ENCODE measurements around the gene KRTAP1-4. TPM values are rescaled to one million over a fixed set of nuclear protein-coding genes. Genes with fewer than 3 reads are reported as not detected.
"Not testable (repeated sequence)": the region's sequence is repeated elsewhere in the genome, so short reads cannot be mapped to it uniquely, and the experiment has no call there.

Gene KRTAP1-4
- polyA plus RNA-seq, 1 donor: not detected

- no peaks in the 10 kb centered on the region for H3K36me3 ChIP-seq (ENCODE audit: control insufficient read depth, insufficient read depth, low read length)
- H3K27ac ChIP-seq (ENCODE audit: low read length): no peak overlapping the region
- no peak overlapping the region for H3K4me3 ChIP-seq (ENCODE audit: low read length)
- H3K27me3 ChIP-seq (ENCODE audit: control insufficient read depth, insufficient read depth, low read length): peaks cover 2% of the 10 kb centered on the region
- H3K4me1 ChIP-seq (ENCODE audit: control insufficient read depth, insufficient read depth, low read length): no peaks in the 10 kb centered on the region
- H3K9me3 ChIP-seq (ENCODE audit: control insufficient read depth, low read depth, low read length): no peaks in the 10 kb centered on the region
- no peak for DNase-seq
- WGBS (ENCODE audit: insufficient coverage, low lambda C conversion rate): no CpG with 5 or more reads among the region's 3 CpGs
Observed at GRCh38 chr17:41004397-41004796, 25.6 kb downstream of the KRTAP1-4 start.

GRCh38 chr17:41003926-41004325 lies 26.1 kb downstream of the KRTAP1-4 start:
- Histone ChIP-seq H3K27ac (ENCODE audit: low read length) (no peak overlapping the region), H3K4me3 (ENCODE audit: low read length) (no peak overlapping the region), H3K9me3 (ENCODE audit: control insufficient read depth, low read depth, low read length) (no peaks in the 10 kb centered on the region), H3K27me3 (ENCODE audit: control insufficient read depth, insufficient read depth, low read length) (peaks cover 2% of the 10 kb centered on the region), H3K36me3 (ENCODE audit: control insufficient read depth, insufficient read depth, low read length) (no peaks in the 10 kb centered on the region), H3K4me1 (ENCODE audit: control insufficient read depth, insufficient read depth, low read length) (no peaks in the 10 kb centered on the region)
- no peak for DNase-seq
- WGBS (ENCODE audit: insufficient coverage, low lambda C conversion rate): 73% methylated on average over 3 of the region's 4 CpGs

GRCh38 chr17:41002814-41003213 lies 27.2 kb downstream of the KRTAP1-4 start:
- no CpG with 5 or more reads among the region's 5 CpGs for WGBS (ENCODE audit: insufficient coverage, low lambda C conversion rate)

GRCh38 chr17:41001795-41002194 lies 28.2 kb downstream of the KRTAP1-4 start:
- no peaks in the 10 kb centered on the region for H3K4me1 ChIP-seq (ENCODE audit: control insufficient read depth, insufficient read depth, low read length)
- H3K27ac ChIP-seq (ENCODE audit: low read length): no peak overlapping the region
- no CpG with 5 or more reads among the region's 4 CpGs for WGBS (ENCODE audit: insufficient coverage, low lambda C conversion rate)
- no peak for DNase-seq
- H3K4me3 ChIP-seq (ENCODE audit: low read length): no peak overlapping the region
- no peaks in the 10 kb centered on the region for H3K36me3 ChIP-seq (ENCODE audit: control insufficient read depth, insufficient read depth, low read length)
- no peaks in the 10 kb centered on the region for H3K9me3 ChIP-seq (ENCODE audit: control insufficient read depth, low read depth, low read length)
- H3K27me3 ChIP-seq (ENCODE audit: control insufficient read depth, insufficient read depth, low read length): peaks cover 5% of the 10 kb centered on the region

More at GRCh38 chr17:41002814-41003213, 27.2 kb downstream of the KRTAP1-4 start:
- no peak overlapping the region for H3K4me3 ChIP-seq (ENCODE audit: low read length)
- H3K9me3 ChIP-seq (ENCODE audit: control insufficient read depth, low read depth, low read length): no peaks in the 10 kb centered on the region
- no peaks in the 10 kb centered on the region for H3K4me1 ChIP-seq (ENCODE audit: control insufficient read depth, insufficient read depth, low read length)
- H3K36me3 ChIP-seq (ENCODE audit: control insufficient read depth, insufficient read depth, low read length): no peaks in the 10 kb centered on the region
- DNase-seq: no peak
- H3K27ac ChIP-seq (ENCODE audit: low read length): no peak overlapping the region
- H3K27me3 ChIP-seq (ENCODE audit: control insufficient read depth, insufficient read depth, low read length): no peaks in the 10 kb centered on the region

GRCh38 chr17:40999563-40999962 lies 30.4 kb downstream of the KRTAP1-4 start, which contains the start of gene KRTAP3-2:
Gene KRTAP3-2, minus strand, starts transcription at chr17:40999906. Its CDS starts 53 bp downstream, at chr17:40999853.
- not testable (repeated sequence) for H3K4me3 ChIP-seq (ENCODE audit: low read length); H3K36me3 ChIP-seq (ENCODE audit: control insufficient read depth, insufficient read depth, low read length); H3K9me3 ChIP-seq (ENCODE audit: control insufficient read depth, low read depth, low read length); H3K27ac ChIP-seq (ENCODE audit: low read length); DNase-seq; H3K27me3 ChIP-seq (ENCODE audit: control insufficient read depth, insufficient read depth, low read length); H3K4me1 ChIP-seq (ENCODE audit: control insufficient read depth, insufficient read depth, low read length)
- WGBS (ENCODE audit: insufficient coverage, low lambda C conversion rate): no CpG with 5 or more reads among the region's 6 CpGs

GRCh38 chr17:40997361-40997760 lies 32.6 kb downstream of the KRTAP1-4 start:
- no peak for DNase-seq
- Histone ChIP-seq H3K9me3 (ENCODE audit: control insufficient read depth, low read depth, low read length) (no peaks in the 10 kb centered on the region), H3K4me3 (ENCODE audit: low read length) (no peak overlapping the region), H3K4me1 (ENCODE audit: control insufficient read depth, insufficient read depth, low read length) (no peaks in the 10 kb centered on the region), H3K36me3 (ENCODE audit: control insufficient read depth, insufficient read depth, low read length) (no peaks in the 10 kb centered on the region), H3K27me3 (ENCODE audit: control insufficient read depth, insufficient read depth, low read length) (peaks cover 5% of the 10 kb centered on the region), H3K27ac (ENCODE audit: low read length) (no peak overlapping the region)
- WGBS (ENCODE audit: insufficient coverage, low lambda C conversion rate): 94% methylated on average over 2 of the region's 2 CpGs

GRCh38 chr17:40996829-40997228 lies 33.2 kb downstream of the KRTAP1-4 start:
- Histone ChIP-seq H3K36me3 (ENCODE audit: control insufficient read depth, insufficient read depth, low read length) (no peaks in the 10 kb centered on the region), H3K4me3 (ENCODE audit: low read length) (no peak overlapping the region), H3K27ac (ENCODE audit: low read length) (no peak overlapping the region), H3K9me3 (ENCODE audit: control insufficient read depth, low read depth, low read length) (no peaks in the 10 kb centered on the region), H3K4me1 (ENCODE audit: control insufficient read depth, insufficient read depth, low read length) (no peaks in the 10 kb centered on the region), H3K27me3 (ENCODE audit: control insufficient read depth, insufficient read depth, low read length) (peaks cover 5% of the 10 kb centered on the region)
- 95% methylated on average over 3 of the region's 4 CpGs for WGBS (ENCODE audit: insufficient coverage, low lambda C conversion rate)
- DNase-seq: no peak

GRCh38 chr17:40995116-40995515 lies 34.9 kb downstream of the KRTAP1-4 start:
- H3K27ac ChIP-seq (ENCODE audit: low read length): no peak overlapping the region
- H3K9me3 ChIP-seq (ENCODE audit: control insufficient read depth, low read depth, low read length): no peaks in the 10 kb centered on the region
- H3K27me3 ChIP-seq (ENCODE audit: control insufficient read depth, insufficient read depth, low read length): peaks cover 5% of the 10 kb centered on the region
- WGBS (ENCODE audit: insufficient coverage, low lambda C conversion rate): no CpG with 5 or more reads among the region's 1 CpG
- no peak for DNase-seq
- no peak overlapping the region for H3K4me3 ChIP-seq (ENCODE audit: low read length)
- H3K4me1 ChIP-seq (ENCODE audit: control insufficient read depth, insufficient read depth, low read length): no peaks in the 10 kb centered on the region
- no peaks in the 10 kb centered on the region for H3K36me3 ChIP-seq (ENCODE audit: control insufficient read depth, insufficient read depth, low read length)

GRCh38 chr17:40993839-40994238 lies 36.2 kb downstream of the KRTAP1-4 start, which contains the start of gene KRTAP3-3:
Gene KRTAP3-3, minus strand, starts transcription at chr17:40994164. Its CDS starts 67 bp downstream, at chr17:40994097.
- no peak for DNase-seq
- no CpG with 5 or more reads among the region's 4 CpGs for WGBS (ENCODE audit: insufficient coverage, low lambda C conversion rate)
- H3K36me3 ChIP-seq (ENCODE audit: control insufficient read depth, insufficient read depth, low read length): no peaks in the 10 kb centered on the region
- H3K27ac ChIP-seq (ENCODE audit: low read length): no peak within 1 kb of the TSS
- H3K4me1 ChIP-seq (ENCODE audit: control insufficient read depth, insufficient read depth, low read length): no peaks in the 10 kb centered on the region
- H3K4me3 ChIP-seq (ENCODE audit: low read length): no peak within 1 kb of the TSS
- H3K9me3 ChIP-seq (ENCODE audit: control insufficient read depth, low read depth, low read length): no peaks in the 10 kb centered on the region
- H3K27me3 ChIP-seq (ENCODE audit: control insufficient read depth, insufficient read depth, low read length): peaks cover 5% of the 10 kb centered on the region

GRCh38 chr17:40993084-40993483 lies 36.9 kb downstream of the KRTAP1-4 start:
- 94% methylated on average over 2 of the region's 2 CpGs for WGBS (ENCODE audit: insufficient coverage, low lambda C conversion rate)
- H3K36me3 ChIP-seq (ENCODE audit: control insufficient read depth, insufficient read depth, low read length): no peaks in the 10 kb centered on the region
- H3K9me3 ChIP-seq (ENCODE audit: control insufficient read depth, low read depth, low read length): no peaks in the 10 kb centered on the region

GRCh38 chr17:40992666-40993065 lies 37.3 kb downstream of the KRTAP1-4 start:
- DNase-seq: peak in 1 of 2 donors; percentile 6
- H3K4me3 ChIP-seq (ENCODE audit: low read length): no peak overlapping the region
- H3K27ac ChIP-seq (ENCODE audit: low read length): no peak overlapping the region
- H3K36me3 ChIP-seq (ENCODE audit: control insufficient read depth, insufficient read depth, low read length): no peaks in the 10 kb centered on the region
- peaks cover 4% of the 10 kb centered on the region for H3K27me3 ChIP-seq (ENCODE audit: control insufficient read depth, insufficient read depth, low read length)
- WGBS (ENCODE audit: insufficient coverage, low lambda C conversion rate): 92% methylated on average over 1 of the region's 3 CpGs
- no peaks in the 10 kb centered on the region for H3K4me1 ChIP-seq (ENCODE audit: control insufficient read depth, insufficient read depth, low read length)
- H3K9me3 ChIP-seq (ENCODE audit: control insufficient read depth, low read depth, low read length): no peaks in the 10 kb centered on the region

More at GRCh38 chr17:40993084-40993483, 36.9 kb downstream of the KRTAP1-4 start:
- H3K4me3 ChIP-seq (ENCODE audit: low read length): no peak overlapping the region
- no peak for DNase-seq
- peaks cover 5% of the 10 kb centered on the region for H3K27me3 ChIP-seq (ENCODE audit: control insufficient read depth, insufficient read depth, low read length)
- no peaks in the 10 kb centered on the region for H3K4me1 ChIP-seq (ENCODE audit: control insufficient read depth, insufficient read depth, low read length)
- no peak overlapping the region for H3K27ac ChIP-seq (ENCODE audit: low read length)
